BJ (cell line): Measurements from ENCODE around the gene TPBG. TPM values are rescaled to one million over a fixed set of nuclear protein-coding genes. Genes with fewer than 3 reads are reported as not detected.

ENCODE experiments used
- CTCF ChIA-PET: fragments of 350-600 bp; formaldehyde crosslinking; extraction: SDS; loops from one replicate; lab custom pipeline; 2021; ENCODE audit warnings: antibody characterized with exemption, inconsistent platforms; lab: Yijun Ruan, JAX
- POLR2A ChIA-PET: fragments of 300-600 bp; sonication (Branson Sonifier 250); formaldehyde crosslinking; extraction: SDS; loops from one replicate; lab custom pipeline; 2021; ENCODE audit warnings: antibody characterized with exemption; lab: Charles Lee
- DNase-seq: peaks from one replicate; pipeline ENCODE4 v3.0.0-alpha.2; 2011; ENCODE audit warnings: low read depth
- H3K27me3 ChIP-seq: 2 replicates; pipeline ENCODE4 v1.6.0; 2011; ENCODE audit warnings: low read length; ENCODE audit not compliant: control insufficient read depth, insufficient read depth
- H3K36me3 ChIP-seq: 2 replicates; pipeline ENCODE4 v1.5.1; 2011; ENCODE audit warnings: low read length; ENCODE audit not compliant: control insufficient read depth, insufficient read depth
- H3K4me3 ChIP-seq: 2 replicates; pipeline ENCODE4 v1.5.1; 2011; ENCODE audit warnings: low read depth, mild to moderate bottlenecking, control low read depth, low read length
- polyA plus RNA-seq: library from polyadenylated mRNA; depleted of rRNA; stranded (reverse); fragments of >200 nt; gene quantifications from 2 replicates; pipeline ENCODE4 v1.2.3, GENCODE V29; 2011
- TF ChIP-seq, protein P1 (sequence below): IDR thresholded peaks from 2 replicates; pipeline ENCODE4 v1.5.1; 2011; ENCODE audit warnings: low read depth, mild to moderate bottlenecking, control low read depth, inconsistent platforms, low read length, moderate library complexity; ENCODE audit not compliant: insufficient read depth

TPBG gene
- polyA plus RNA-seq, 1 experiment = 101 TPM

DNA sequence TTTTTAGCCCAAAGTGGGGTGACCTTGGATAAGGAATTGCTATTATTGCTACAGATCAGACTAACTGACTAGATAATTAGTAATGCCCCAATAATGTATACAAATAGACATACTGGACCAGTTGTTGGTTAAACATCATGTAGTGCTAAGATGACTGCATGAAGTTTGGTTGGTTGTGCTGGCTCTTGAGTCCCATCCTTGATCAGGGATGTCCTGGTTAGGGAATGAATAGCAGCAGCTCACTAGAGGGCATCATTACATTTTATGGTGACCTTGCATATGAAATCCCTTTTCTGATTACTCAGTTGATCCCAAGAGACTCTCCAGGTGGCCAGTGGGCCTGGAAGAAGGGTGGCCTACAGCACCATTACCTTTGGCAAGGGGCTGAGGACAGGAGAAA is 10.9 kb downstream of the TPBG start:
- no peaks in the 10 kb centered on the region for H3K27me3 ChIP-seq
- POLR2A ChIA-PET = no interaction called here
- no peaks in the 10 kb centered on the region for H3K36me3 ChIP-seq
- CTCF ChIA-PET = no interaction called here
- TF ChIP-seq, protein P1, sequence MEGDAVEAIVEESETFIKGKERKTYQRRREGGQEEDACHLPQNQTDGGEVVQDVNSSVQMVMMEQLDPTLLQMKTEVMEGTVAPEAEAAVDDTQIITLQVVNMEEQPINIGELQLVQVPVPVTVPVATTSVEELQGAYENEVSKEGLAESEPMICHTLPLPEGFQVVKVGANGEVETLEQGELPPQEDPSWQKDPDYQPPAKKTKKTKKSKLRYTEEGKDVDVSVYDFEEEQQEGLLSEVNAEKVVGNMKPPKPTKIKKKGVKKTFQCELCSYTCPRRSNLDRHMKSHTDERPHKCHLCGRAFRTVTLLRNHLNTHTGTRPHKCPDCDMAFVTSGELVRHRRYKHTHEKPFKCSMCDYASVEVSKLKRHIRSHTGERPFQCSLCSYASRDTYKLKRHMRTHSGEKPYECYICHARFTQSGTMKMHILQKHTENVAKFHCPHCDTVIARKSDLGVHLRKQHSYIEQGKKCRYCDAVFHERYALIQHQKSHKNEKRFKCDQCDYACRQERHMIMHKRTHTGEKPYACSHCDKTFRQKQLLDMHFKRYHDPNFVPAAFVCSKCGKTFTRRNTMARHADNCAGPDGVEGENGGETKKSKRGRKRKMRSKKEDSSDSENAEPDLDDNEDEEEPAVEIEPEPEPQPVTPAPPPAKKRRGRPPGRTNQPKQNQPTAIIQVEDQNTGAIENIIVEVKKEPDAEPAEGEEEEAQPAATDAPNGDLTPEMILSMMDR = no peak
- H3K4me3 ChIP-seq = no peak overlapping the region
- no peak for DNase-seq

DNA sequence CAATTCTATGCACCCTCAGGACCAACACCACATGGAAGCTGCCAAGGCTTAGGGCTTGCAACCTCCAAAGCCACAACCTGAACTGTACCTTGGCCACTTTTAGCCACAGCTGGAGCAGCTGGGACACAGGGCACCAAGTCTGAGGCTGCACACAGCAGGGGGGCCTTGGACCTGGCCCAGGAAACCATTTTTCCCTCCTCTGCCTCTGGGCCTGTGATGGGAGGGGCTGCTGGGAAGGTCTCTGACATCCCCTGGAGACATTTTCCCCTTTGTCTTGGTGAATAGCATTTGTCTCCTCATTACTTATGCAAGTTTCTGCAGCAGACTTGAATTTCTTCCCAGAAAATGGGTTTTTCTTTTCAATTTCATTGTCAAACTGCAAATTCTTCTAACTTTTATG is 13.0 kb downstream of the TPBG start:
- CTCF ChIA-PET = no interaction called here
- TF ChIP-seq, protein P1 = no peak
- no peaks in the 10 kb centered on the region for H3K36me3 ChIP-seq
- H3K4me3 ChIP-seq = no peak overlapping the region
- no peak for DNase-seq
- no peaks in the 10 kb centered on the region for H3K27me3 ChIP-seq
- POLR2A ChIA-PET = no interaction called here

DNA sequence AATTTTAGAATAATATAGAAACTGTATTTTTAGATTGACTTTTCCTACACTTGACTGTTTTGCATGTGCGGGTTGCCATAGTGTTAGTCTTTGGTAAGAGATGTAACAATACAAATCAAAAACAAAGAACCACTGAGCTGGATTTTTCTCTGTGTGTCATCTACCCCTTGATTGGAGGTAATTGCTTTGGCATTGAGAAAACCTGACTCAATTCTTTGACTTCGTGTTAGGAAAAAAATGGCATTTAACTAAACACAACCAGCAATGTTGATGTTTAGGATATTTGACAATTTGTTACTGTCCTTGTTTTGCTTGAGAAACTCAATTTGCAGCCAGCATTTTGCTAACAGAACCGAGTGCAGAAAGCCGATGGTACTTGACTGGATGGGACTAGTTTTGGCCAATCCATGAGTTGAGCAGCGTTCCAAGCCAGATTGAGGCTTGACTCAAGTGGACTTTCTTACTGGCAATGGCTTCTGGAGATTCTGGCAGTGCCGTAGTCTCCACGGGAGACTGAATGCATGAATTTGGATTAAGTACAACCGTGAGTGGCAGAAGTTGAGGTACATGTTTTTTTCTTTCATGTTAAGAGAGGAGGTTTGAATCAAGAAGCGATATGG is 17.1 kb downstream of the TPBG start:
- no peaks in the 10 kb centered on the region for H3K27me3 ChIP-seq
- no peak overlapping the region for H3K4me3 ChIP-seq
- TF ChIP-seq, protein P1 = no peak
- no peak for DNase-seq
- no peaks in the 10 kb centered on the region for H3K36me3 ChIP-seq
- POLR2A ChIA-PET = no interaction called here
- CTCF ChIA-PET = no interaction called here

DNA sequence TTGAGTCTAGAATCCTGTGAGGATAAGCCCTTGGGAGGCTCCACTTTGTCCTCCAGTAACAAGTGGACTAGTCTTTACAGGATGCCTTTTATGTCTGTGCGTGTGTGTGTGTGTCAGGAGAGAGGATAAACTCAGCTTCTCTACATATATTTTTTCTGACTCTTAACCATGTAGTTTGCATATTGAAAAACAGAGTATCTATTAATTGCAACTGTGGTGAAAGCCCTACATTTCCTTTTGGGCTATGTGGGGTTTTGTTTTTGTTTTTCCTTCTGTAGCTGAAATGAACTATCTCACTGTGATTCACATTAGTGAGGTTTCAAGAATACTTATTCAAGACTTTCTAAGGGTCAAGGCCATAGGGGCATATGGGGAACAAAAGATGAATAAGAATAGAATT is 17.7 kb downstream of the TPBG start:
- CTCF ChIA-PET = no interaction called here

DNA sequence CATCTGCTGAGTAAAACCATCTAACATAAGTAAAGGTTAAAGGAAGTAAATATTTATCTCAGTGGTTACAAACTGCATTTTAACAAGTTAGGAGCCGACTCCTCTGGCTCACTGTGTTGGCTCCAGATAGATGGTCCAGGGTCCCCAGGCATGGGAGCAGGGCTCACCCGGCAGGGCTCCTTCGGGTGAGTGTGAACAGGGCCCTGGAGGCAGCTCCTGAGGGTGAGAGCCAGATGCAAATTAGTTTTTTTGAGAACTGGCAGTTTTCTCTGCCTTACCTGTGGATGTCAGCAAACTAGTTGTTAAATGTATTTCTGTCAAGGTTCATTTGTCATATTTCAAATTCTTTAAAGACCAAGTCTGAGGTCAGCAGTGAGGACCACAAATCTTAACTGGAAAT is 21.5 kb downstream of the TPBG start:
- TF ChIP-seq, protein P1 = no peak
- Histone ChIP-seq H3K4me3 (no peak overlapping the region), H3K27me3 (no peaks in the 10 kb centered on the region), H3K36me3 (no peaks in the 10 kb centered on the region)
- ChIA-PET POLR2A (no interaction called here), CTCF (interaction anchor here (1.1 kb wide), 1 partner anchor 12 kb away, joined by 3 read pairs; no protein-coding TSS in a partner anchor)
- no peak for DNase-seq

More for the DNA sequence above, 17.7 kb downstream of the TPBG start:
- no peaks in the 10 kb centered on the region for H3K36me3 ChIP-seq
- TF ChIP-seq, protein P1 = no peak
- no peak overlapping the region for H3K4me3 ChIP-seq
- H3K27me3 ChIP-seq = no peaks in the 10 kb centered on the region
- POLR2A ChIA-PET = no interaction called here
- DNase-seq = no peak
